ENCODE measurements around the gene ZNF426.
A peak's percentile ranks its signal among the peaks of the same experiment; 100 is the strongest.
"Not testable (repeated sequence)": the region's sequence is repeated elsewhere in the genome, so short reads cannot be mapped to it uniquely, and the experiment has no call there.

The ZNF426 gene

DNA sequence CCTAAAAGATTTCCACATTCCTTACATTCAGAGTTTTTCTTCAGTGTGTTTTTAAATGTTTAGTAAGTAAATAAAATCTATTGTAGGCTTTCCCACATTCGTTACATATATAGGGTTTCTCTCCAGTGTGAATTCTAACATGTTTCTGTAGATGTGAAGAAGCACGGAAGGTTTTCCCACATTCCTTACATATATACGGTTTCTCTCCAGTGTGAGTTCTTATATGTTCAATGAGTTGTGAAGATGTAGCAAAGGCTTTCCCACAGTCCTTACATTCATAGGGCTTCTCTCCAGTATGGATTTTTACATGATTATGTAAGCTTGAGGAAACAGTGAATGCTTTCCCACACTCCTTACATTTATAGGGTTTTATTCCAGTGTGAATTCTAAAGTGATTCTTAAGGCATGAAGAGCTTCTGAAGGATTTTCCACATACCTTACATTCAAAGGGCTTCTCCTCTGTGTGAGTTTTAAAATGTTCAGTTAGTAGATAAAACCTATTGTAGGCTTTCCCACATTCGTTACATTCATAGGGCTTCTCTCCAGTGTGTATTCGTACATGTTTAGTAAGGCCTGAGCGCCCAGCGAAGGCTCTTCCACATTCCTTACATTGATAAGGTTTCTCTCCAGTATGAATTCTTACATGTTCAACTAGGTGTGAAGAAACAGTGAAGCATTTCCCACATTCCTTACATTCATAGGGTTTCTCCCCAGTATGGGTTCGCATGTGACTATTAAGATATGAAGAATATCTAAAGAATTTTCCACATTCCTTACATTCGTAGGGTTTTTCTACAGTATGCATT, 27.7 kb upstream of the ZNF426 start:
- Histone ChIP-seq H3K4me1 (ENCODE audit: control insufficient read depth, insufficient read depth, low read depth, low read length) (no peaks in the 10 kb centered on the region), H3K14ac (ENCODE audit: low read length in 2 of 2) (no peak overlapping the region), H4K91ac (ENCODE audit: low read length) (no peak overlapping the region), H3K9ac (ENCODE audit: low read length) (no peak overlapping the region), H3K27me3 (ENCODE audit: control insufficient read depth in 1 of 2, insufficient read depth in 1 of 2, low read length in 2 of 2) (no peaks in the 10 kb centered on the region), H3K79me1 (replicated peaks; ENCODE audit: low read length, poor library complexity, severe bottlenecking) (peaks cover 25% of the 10 kb centered on the region), H3K36me3 (ENCODE audit: control insufficient read depth in 1 of 2, insufficient read depth in 2 of 2, low read depth in 1 of 2, low read length in 2 of 2) (peaks cover 52 to 93% of the 10 kb centered on the region in 2 experiments), H2AK5ac (ENCODE audit: low read length, severe bottlenecking) (no peak overlapping the region), H3K18ac (ENCODE audit: low read depth in 1 of 2, low read length in 2 of 2) (no peak overlapping the region), H2BK15ac (ENCODE audit: low read depth, poor library complexity, severe bottlenecking) (no peak overlapping the region), H3K4me2 (ENCODE audit: low read length, poor library complexity, severe bottlenecking) (no peak overlapping the region), H2BK120ac (ENCODE audit: low read depth, low read length) (no peak overlapping the region), H3K23ac (ENCODE audit: low read length in 2 of 2) (no peak overlapping the region), H4K8ac (ENCODE audit: low read length) (no peak overlapping the region), H3K9me3 (ENCODE audit: control insufficient read depth, low read length) (peaks cover 100% of the 10 kb centered on the region), H2BK5ac (ENCODE audit: low read depth, low read length, poor library complexity, severe bottlenecking) (no peak overlapping the region), H3K27ac (ENCODE audit: low read length, poor library complexity, severe bottlenecking) (no peak overlapping the region), H3K4ac (ENCODE audit: low read depth in 1 of 2, low read length in 2 of 2) (no peak overlapping the region), H3K4me3 (ENCODE audit: insufficient read depth in 1 of 2, low read depth in 1 of 2, low read length in 2 of 2) (peak overlapping the region in 1 of 2 experiments; percentile 63), H2AFZ (ENCODE audit: low read depth, low read length) (no peak overlapping the region), H2BK12ac (ENCODE audit: low read length in 2 of 2) (no peak overlapping the region)
- DNase-seq = peak; percentile 21
- 95% methylated on average over 4 of the region's 9 CpGs for WGBS

DNA sequence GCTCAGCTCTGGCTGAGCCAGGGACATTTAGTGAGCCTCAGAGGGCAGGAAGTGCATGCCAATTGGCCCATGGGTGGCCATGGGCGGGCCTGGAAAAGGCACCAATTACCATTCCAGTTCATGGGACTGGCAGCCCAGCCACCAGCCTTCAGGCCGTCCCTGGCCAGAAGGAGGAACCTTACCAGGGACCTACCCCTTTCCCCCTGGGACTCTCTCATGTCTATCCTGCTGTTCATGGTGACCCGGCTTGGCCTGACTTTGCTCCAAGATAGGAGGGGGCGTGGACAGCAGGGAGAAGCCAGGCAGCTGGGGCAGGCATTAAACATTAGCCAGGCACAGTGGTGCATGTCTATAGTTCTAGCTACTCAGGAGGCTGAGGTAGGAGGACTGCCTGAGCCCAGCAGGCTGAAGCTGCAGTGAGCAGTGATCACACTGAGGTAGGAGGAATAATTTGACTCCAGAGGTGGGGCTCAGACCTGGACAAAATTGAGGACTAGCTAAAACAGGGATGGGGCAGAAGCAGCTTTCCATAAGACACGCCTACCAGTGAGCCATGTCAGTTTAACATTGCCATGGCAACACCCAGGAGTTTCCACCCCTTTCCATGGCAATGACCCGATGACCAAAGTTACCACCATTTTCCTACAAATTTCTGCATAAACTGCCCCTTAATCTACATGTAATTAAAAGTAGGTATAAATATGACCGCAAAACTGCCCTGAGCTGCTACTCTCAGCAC, 14.3 kb upstream of the ZNF426 start:
- no peak overlapping the region for H3K4me2 ChIP-seq (ENCODE audit: low read length, poor library complexity, severe bottlenecking)
- no peak overlapping the region for H2BK120ac ChIP-seq (ENCODE audit: low read depth, low read length)
- peaks cover 35% of the 10 kb centered on the region for H3K9me3 ChIP-seq (ENCODE audit: control insufficient read depth, low read length)
- H2AFZ ChIP-seq (ENCODE audit: low read depth, low read length) = no peak overlapping the region
- no peak overlapping the region for H2AK5ac ChIP-seq (ENCODE audit: low read length, severe bottlenecking)
- no peak overlapping the region for H2BK12ac ChIP-seq (ENCODE audit: low read length in 2 of 2)
- WGBS = 95% methylated on average over 7 of the region's 7 CpGs
- no peak overlapping the region for H4K91ac ChIP-seq (ENCODE audit: low read length)
- H3K4me3 ChIP-seq (ENCODE audit: insufficient read depth in 1 of 2, low read depth in 1 of 2, low read length in 2 of 2) = peak overlapping the region in 1 of 2 experiments; percentile 33
- no peak overlapping the region for H2BK15ac ChIP-seq (ENCODE audit: low read depth, poor library complexity, severe bottlenecking)
- H3K4me1 ChIP-seq (ENCODE audit: control insufficient read depth, insufficient read depth, low read depth, low read length) = no peaks in the 10 kb centered on the region
- H3K23ac ChIP-seq (ENCODE audit: low read length in 2 of 2) = no peak overlapping the region
- H3K36me3 ChIP-seq (ENCODE audit: control insufficient read depth in 1 of 2, insufficient read depth in 2 of 2, low read depth in 1 of 2, low read length in 2 of 2) = peaks cover 0 to 4% of the 10 kb centered on the region in 2 experiments
- DNase-seq = no peak
- no peak overlapping the region for H3K27ac ChIP-seq (ENCODE audit: low read length, poor library complexity, severe bottlenecking)
- no peak overlapping the region for H2BK5ac ChIP-seq (ENCODE audit: low read depth, low read length, poor library complexity, severe bottlenecking)
- H3K18ac ChIP-seq (ENCODE audit: low read depth in 1 of 2, low read length in 2 of 2) = no peak overlapping the region
- H3K4ac ChIP-seq (ENCODE audit: low read depth in 1 of 2, low read length in 2 of 2) = no peak overlapping the region
- H3K9ac ChIP-seq (ENCODE audit: low read length) = no peak overlapping the region
- no peak overlapping the region for H3K14ac ChIP-seq (ENCODE audit: low read length in 2 of 2)
- no peak overlapping the region for H4K8ac ChIP-seq (ENCODE audit: low read length)
- H3K27me3 ChIP-seq (ENCODE audit: control insufficient read depth in 1 of 2, insufficient read depth in 1 of 2, low read length in 2 of 2) = no peaks in the 10 kb centered on the region
- peaks cover 1% of the 10 kb centered on the region for H3K79me1 ChIP-seq (replicated peaks; ENCODE audit: low read length, poor library complexity, severe bottlenecking)

DNA sequence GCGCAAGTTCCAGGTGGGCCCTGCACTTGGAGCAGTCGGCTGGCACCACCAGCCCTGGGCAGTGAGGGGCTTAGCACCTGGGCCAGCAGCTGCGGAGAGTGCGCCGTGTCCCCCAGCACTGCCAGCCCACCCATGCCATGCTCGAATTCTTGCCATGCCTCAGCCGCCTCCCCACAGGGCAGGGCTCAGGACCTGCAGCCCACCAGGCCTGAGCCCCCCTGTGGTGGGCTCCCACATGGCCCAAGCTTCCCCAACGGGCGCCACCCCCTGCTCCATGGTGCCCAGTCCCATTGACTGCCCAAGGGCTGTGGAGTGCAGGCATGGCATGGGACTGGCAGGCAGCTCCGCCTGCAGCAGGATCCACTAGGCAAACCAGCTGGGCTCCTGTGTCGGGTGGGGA, 9.4 kb upstream of the ZNF426 start:
- no peak overlapping the region for H2BK15ac ChIP-seq (ENCODE audit: low read depth, poor library complexity, severe bottlenecking)

DNA sequence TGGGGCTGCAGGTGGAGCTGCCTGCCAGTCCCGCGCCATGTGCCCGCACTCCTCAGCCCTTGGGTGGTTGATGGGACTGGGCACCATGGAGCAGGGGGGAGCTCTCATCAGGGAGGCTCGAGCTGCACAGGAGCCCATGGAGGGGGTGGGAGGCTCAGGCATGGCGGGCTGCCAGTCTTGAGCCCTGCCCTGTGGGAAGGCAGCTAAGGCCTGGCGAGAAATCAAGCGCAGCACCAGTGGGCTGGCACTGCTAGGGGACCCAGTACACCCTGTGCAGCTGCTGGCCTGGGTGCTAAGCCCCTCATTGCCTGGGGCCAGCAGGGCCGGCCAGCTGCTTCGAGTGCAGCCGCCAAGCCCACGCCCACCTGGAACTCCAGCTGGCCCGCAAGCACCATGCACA, 2.8 kb upstream of the ZNF426 start:
- not testable (repeated sequence) for H2AFZ ChIP-seq (ENCODE audit: low read depth, low read length); H3K23ac ChIP-seq (ENCODE audit: low read length in 2 of 2); H3K9ac ChIP-seq (ENCODE audit: low read length); H3K4me3 ChIP-seq (ENCODE audit: insufficient read depth in 1 of 2, low read depth in 1 of 2, low read length in 2 of 2); DNase-seq; H2BK5ac ChIP-seq (ENCODE audit: low read depth, low read length, poor library complexity, severe bottlenecking); H4K91ac ChIP-seq (ENCODE audit: low read length); H3K4ac ChIP-seq (ENCODE audit: low read depth in 1 of 2, low read length in 2 of 2); H3K27me3 ChIP-seq (ENCODE audit: control insufficient read depth in 1 of 2, insufficient read depth in 1 of 2, low read length in 2 of 2); H2BK15ac ChIP-seq (ENCODE audit: low read depth, poor library complexity, severe bottlenecking); H2BK12ac ChIP-seq (ENCODE audit: low read length in 2 of 2); H2AK5ac ChIP-seq (ENCODE audit: low read length, severe bottlenecking); H4K8ac ChIP-seq (ENCODE audit: low read length); H3K27ac ChIP-seq (ENCODE audit: low read length, poor library complexity, severe bottlenecking); H3K14ac ChIP-seq (ENCODE audit: low read length in 2 of 2); H3K4me2 ChIP-seq (ENCODE audit: low read length, poor library complexity, severe bottlenecking); H2BK120ac ChIP-seq (ENCODE audit: low read depth, low read length); H3K79me1 ChIP-seq (replicated peaks; ENCODE audit: low read length, poor library complexity, severe bottlenecking); H3K18ac ChIP-seq (ENCODE audit: low read depth in 1 of 2, low read length in 2 of 2); H3K4me1 ChIP-seq (ENCODE audit: control insufficient read depth, insufficient read depth, low read depth, low read length); H3K36me3 ChIP-seq (ENCODE audit: control insufficient read depth in 1 of 2, insufficient read depth in 2 of 2, low read depth in 1 of 2, low read length in 2 of 2)
- 92% methylated on average over 7 of the region's 12 CpGs for WGBS
- peaks cover 10% of the 10 kb centered on the region for H3K9me3 ChIP-seq (ENCODE audit: control insufficient read depth, low read length)

More for the DNA sequence above, 9.4 kb upstream of the ZNF426 start:
- H3K23ac ChIP-seq (ENCODE audit: low read length in 2 of 2) = no peak overlapping the region
- H3K4me1 ChIP-seq (ENCODE audit: control insufficient read depth, insufficient read depth, low read depth, low read length) = no peaks in the 10 kb centered on the region
- H2AK5ac ChIP-seq (ENCODE audit: low read length, severe bottlenecking) = no peak overlapping the region
- peaks cover 19% of the 10 kb centered on the region for H3K9me3 ChIP-seq (ENCODE audit: control insufficient read depth, low read length)
- no peak overlapping the region for H3K9ac ChIP-seq (ENCODE audit: low read length)
- no peak overlapping the region for H4K8ac ChIP-seq (ENCODE audit: low read length)
- H3K14ac ChIP-seq (ENCODE audit: low read length in 2 of 2) = no peak overlapping the region
- H3K27ac ChIP-seq (ENCODE audit: low read length, poor library complexity, severe bottlenecking) = no peak overlapping the region
- no peak overlapping the region for H2AFZ ChIP-seq (ENCODE audit: low read depth, low read length)
- no peak overlapping the region for H2BK5ac ChIP-seq (ENCODE audit: low read depth, low read length, poor library complexity, severe bottlenecking)
- no peak overlapping the region for H3K4ac ChIP-seq (ENCODE audit: low read depth in 1 of 2, low read length in 2 of 2)
- WGBS = 81% methylated on average over 11 of the region's 11 CpGs
- no peaks in the 10 kb centered on the region for H3K36me3 ChIP-seq (ENCODE audit: control insufficient read depth in 1 of 2, insufficient read depth in 2 of 2, low read depth in 1 of 2, low read length in 2 of 2)
- no peak overlapping the region for H2BK120ac ChIP-seq (ENCODE audit: low read depth, low read length)
- peaks cover 2% of the 10 kb centered on the region for H3K79me1 ChIP-seq (replicated peaks; ENCODE audit: low read length, poor library complexity, severe bottlenecking)
- H4K91ac ChIP-seq (ENCODE audit: low read length) = no peak overlapping the region
- H3K27me3 ChIP-seq (ENCODE audit: control insufficient read depth in 1 of 2, insufficient read depth in 1 of 2, low read length in 2 of 2) = no peaks in the 10 kb centered on the region
- no peak for DNase-seq
- no peak overlapping the region for H3K4me2 ChIP-seq (ENCODE audit: low read length, poor library complexity, severe bottlenecking)
- no peak overlapping the region for H3K4me3 ChIP-seq (ENCODE audit: insufficient read depth in 1 of 2, low read depth in 1 of 2, low read length in 2 of 2)
- H3K18ac ChIP-seq (ENCODE audit: low read depth in 1 of 2, low read length in 2 of 2) = no peak overlapping the region
- no peak overlapping the region for H2BK12ac ChIP-seq (ENCODE audit: low read length in 2 of 2)
